Panc1 (cell line): Measurements from ENCODE around the gene ANAPC16. TPM values are rescaled to one million over a fixed set of nuclear protein-coding genes. Genes with fewer than 3 reads are reported as not detected.

Source experiments
- ATAC-seq: fragments of 200-7000 bp; cut with Tn5 transposase; 2 replicates; pipeline ENCODE4 v1.9.1; 2020; ENCODE audit warnings: mild to moderate bottlenecking, moderate library complexity
- BruUV-seq: library from RNA; stranded (reverse); fragments of 400-500 nt; replicated peaks from 2 replicates; lab custom pipeline; 2021; lab: Mats Ljungman, UMichigan
- CTCF ChIA-PET: fragments of 300-600 bp; sonication (Branson Sonifier 250); formaldehyde crosslinking; loops from one replicate; lab custom pipeline; 2022; ENCODE audit warnings: antibody characterized with exemption; lab: Charles Lee
- POLR2A ChIA-PET: fragments of 300-600 bp; sonication (Branson Sonifier 250); formaldehyde crosslinking; loops from one replicate; lab custom pipeline; 2022; ENCODE audit warnings: antibody characterized with exemption; lab: Charles Lee
- DNase-seq: peaks from one replicate; pipeline ENCODE4 v3.0.0-alpha.2; 2010; ENCODE audit warnings: low read depth, low spot score
- H3K27ac ChIP-seq: 2 replicates; pipeline ENCODE4 v1.5.1; 2011; ENCODE audit warnings: mild to moderate bottlenecking, low read length, inconsistent platforms
- H3K27me3 ChIP-seq: fragments of 200-500 bp; sonication (Bioruptor generic); 2 replicates; pipeline ENCODE4 v1.6.0; 2014; ENCODE audit warnings: low read length, inconsistent platforms; ENCODE audit not compliant: control insufficient read depth, insufficient read depth
- H3K36me3 ChIP-seq: fragments of 200-500 bp; sonication (Bioruptor generic); 2 replicates; pipeline ENCODE4 v1.5.1; 2014; ENCODE audit warnings: inconsistent platforms, mild to moderate bottlenecking, low read length, moderate library complexity; ENCODE audit not compliant: control insufficient read depth, insufficient read depth
- H3K4me1 ChIP-seq: 2 replicates; pipeline ENCODE4 v1.5.1; 2011; ENCODE audit warnings: inconsistent platforms, mild to moderate bottlenecking, low read length, moderate library complexity; ENCODE audit not compliant: control insufficient read depth, insufficient read depth
- H3K4me3 ChIP-seq, 2 experiments: 2 replicates each; pipeline ENCODE4 v1.5.1; 2011 to 2012; ENCODE audit warnings: low read depth in 2 of 2, low read length in 2 of 2, mild to moderate bottlenecking in 2 of 2, inconsistent platforms in 1 of 2, moderate library complexity in 1 of 2
- H3K9me3 ChIP-seq: fragments of 200-500 bp; sonication (Bioruptor generic); 2 replicates; pipeline ENCODE4 v1.5.1; 2014; ENCODE audit warnings: low read depth, mild to moderate bottlenecking, inconsistent platforms, low read length, moderate library complexity; ENCODE audit not compliant: control insufficient read depth, insufficient read depth
- POLR2AphosphoS5 ChIP-seq: IDR thresholded peaks from 2 replicates; pipeline ENCODE4 v1.6.1; 2012; ENCODE audit warnings: mild to moderate bottlenecking, low read depth, low read length, moderate library complexity
- SIN3A ChIP-seq: IDR thresholded peaks from 2 replicates; pipeline ENCODE4 v1.6.1; 2012; ENCODE audit warnings: low read depth, mild to moderate bottlenecking, low read length, moderate library complexity, borderline replicate concordance; ENCODE audit not compliant: insufficient read depth
- TCF7L2 ChIP-seq: IDR thresholded peaks from 2 replicates; pipeline ENCODE4 v1.6.1; 2011; ENCODE audit warnings: mild to moderate bottlenecking, low read depth, low read length, inconsistent platforms
- in situ Hi-C: cut with HindIII; loops from 2 replicates; pipeline ENCODE4 v1.10.0; 2016; ENCODE audit warnings: low sequenced_read_pairs, low pct_unique_long_range_greater_than_20kb
- intact Hi-C: fragments of 100-400 bp; cut with micrococcal nuclease; formaldehyde crosslinking; loops from one replicate; pipeline ENCODE4 v1.10.0; 2022; ENCODE audit not compliant: unreplicated experiment
- total RNA-seq: library from RNA; stranded (reverse); gene quantifications from one replicate; pipeline ENCODE4 v1.2.1, GENCODE V29; 2021; ENCODE audit not compliant: unreplicated experiment
- TF ChIP-seq, protein P1 (sequence below): fragments of 450-650 bp; IDR thresholded peaks from 2 replicates; pipeline ENCODE4 v1.5.1; 2017; ENCODE audit warnings: mild to moderate bottlenecking
- TF ChIP-seq, protein P2 (sequence below), 2 experiments: IDR thresholded peaks; 2 replicates each; pipeline ENCODE4 v1.6.1; 2011 to 2012; ENCODE audit warnings: low read depth in 2 of 2, control low read depth in 1 of 2, low read length in 1 of 2, mild to moderate bottlenecking in 1 of 2, moderate library complexity in 1 of 2; ENCODE audit not compliant: insufficient read depth in 1 of 2

Gene ANAPC16
- total RNA-seq, 1 experiment from 2014 or later, result 110 TPM

GRCh38 chr10:72264536-72264935 is 48.7 kb downstream of the ANAPC16 start:
- TF ChIP-seq, protein P1, sequence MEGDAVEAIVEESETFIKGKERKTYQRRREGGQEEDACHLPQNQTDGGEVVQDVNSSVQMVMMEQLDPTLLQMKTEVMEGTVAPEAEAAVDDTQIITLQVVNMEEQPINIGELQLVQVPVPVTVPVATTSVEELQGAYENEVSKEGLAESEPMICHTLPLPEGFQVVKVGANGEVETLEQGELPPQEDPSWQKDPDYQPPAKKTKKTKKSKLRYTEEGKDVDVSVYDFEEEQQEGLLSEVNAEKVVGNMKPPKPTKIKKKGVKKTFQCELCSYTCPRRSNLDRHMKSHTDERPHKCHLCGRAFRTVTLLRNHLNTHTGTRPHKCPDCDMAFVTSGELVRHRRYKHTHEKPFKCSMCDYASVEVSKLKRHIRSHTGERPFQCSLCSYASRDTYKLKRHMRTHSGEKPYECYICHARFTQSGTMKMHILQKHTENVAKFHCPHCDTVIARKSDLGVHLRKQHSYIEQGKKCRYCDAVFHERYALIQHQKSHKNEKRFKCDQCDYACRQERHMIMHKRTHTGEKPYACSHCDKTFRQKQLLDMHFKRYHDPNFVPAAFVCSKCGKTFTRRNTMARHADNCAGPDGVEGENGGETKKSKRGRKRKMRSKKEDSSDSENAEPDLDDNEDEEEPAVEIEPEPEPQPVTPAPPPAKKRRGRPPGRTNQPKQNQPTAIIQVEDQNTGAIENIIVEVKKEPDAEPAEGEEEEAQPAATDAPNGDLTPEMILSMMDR, result no peak
- TF ChIP-seq POLR2AphosphoS5 (no peak), SIN3A (no peak), TCF7L2 (no peak)
- TF ChIP-seq, protein P2, sequence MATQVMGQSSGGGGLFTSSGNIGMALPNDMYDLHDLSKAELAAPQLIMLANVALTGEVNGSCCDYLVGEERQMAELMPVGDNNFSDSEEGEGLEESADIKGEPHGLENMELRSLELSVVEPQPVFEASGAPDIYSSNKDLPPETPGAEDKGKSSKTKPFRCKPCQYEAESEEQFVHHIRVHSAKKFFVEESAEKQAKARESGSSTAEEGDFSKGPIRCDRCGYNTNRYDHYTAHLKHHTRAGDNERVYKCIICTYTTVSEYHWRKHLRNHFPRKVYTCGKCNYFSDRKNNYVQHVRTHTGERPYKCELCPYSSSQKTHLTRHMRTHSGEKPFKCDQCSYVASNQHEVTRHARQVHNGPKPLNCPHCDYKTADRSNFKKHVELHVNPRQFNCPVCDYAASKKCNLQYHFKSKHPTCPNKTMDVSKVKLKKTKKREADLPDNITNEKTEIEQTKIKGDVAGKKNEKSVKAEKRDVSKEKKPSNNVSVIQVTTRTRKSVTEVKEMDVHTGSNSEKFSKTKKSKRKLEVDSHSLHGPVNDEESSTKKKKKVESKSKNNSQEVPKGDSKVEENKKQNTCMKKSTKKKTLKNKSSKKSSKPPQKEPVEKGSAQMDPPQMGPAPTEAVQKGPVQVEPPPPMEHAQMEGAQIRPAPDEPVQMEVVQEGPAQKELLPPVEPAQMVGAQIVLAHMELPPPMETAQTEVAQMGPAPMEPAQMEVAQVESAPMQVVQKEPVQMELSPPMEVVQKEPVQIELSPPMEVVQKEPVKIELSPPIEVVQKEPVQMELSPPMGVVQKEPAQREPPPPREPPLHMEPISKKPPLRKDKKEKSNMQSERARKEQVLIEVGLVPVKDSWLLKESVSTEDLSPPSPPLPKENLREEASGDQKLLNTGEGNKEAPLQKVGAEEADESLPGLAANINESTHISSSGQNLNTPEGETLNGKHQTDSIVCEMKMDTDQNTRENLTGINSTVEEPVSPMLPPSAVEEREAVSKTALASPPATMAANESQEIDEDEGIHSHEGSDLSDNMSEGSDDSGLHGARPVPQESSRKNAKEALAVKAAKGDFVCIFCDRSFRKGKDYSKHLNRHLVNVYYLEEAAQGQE (IDR thresholded peaks at IDR 0.05; ENCODE audit: insufficient read depth in 1 of 2, low read depth in 2 of 2, low read length in 1 of 2), result no peak

GRCh38 chr10:72265508-72265907 is 49.7 kb downstream of the ANAPC16 start:
- in situ Hi-C loops (no loop called here), intact Hi-C loops (no loop called here)
- peaks cover 17% of the 10 kb centered on the region for H3K4me1 ChIP-seq
- CTCF ChIA-PET, result no interaction called here
- no TSS peak for BruUV-seq
- no peak for DNase-seq
- H3K36me3 ChIP-seq, result no peaks in the 10 kb centered on the region
- POLR2A ChIA-PET, result no interaction called here
- H3K9me3 ChIP-seq, result no peaks in the 10 kb centered on the region
- TF ChIP-seq, protein P2 (IDR thresholded peaks at IDR 0.05; ENCODE audit: insufficient read depth in 1 of 2, low read depth in 2 of 2, low read length in 1 of 2), result no peak
- TF ChIP-seq TCF7L2 (no peak), SIN3A (no peak), POLR2AphosphoS5 (no peak)
- TF ChIP-seq, protein P1, result no peak
- no peak for ATAC-seq
- H3K27ac ChIP-seq, result peak overlapping the region; percentile 13; the same call in 1 of the 2 replicates
- H3K4me3 ChIP-seq, result no peak overlapping the region
- no peaks in the 10 kb centered on the region for H3K27me3 ChIP-seq

More at GRCh38 chr10:72264536-72264935, 48.7 kb downstream of the ANAPC16 start:
- POLR2A ChIA-PET, result no interaction called here
- DNase-seq (no peak), ATAC-seq (no peak)
- no peaks in the 10 kb centered on the region for H3K27me3 ChIP-seq
- in situ Hi-C loops (no loop called here), intact Hi-C loops (no loop called here)
- no peaks in the 10 kb centered on the region for H3K36me3 ChIP-seq
- CTCF ChIA-PET, result interaction anchor here (0.6 kb wide), 1 partner anchor 57 kb away, joined by 5 read pairs; no protein-coding TSS in a partner anchor
- H3K4me3 ChIP-seq, result no peak overlapping the region
- H3K27ac ChIP-seq, result peak overlapping the region; percentile 60; the same call in 1 of the 2 replicates
- H3K4me1 ChIP-seq, result peaks cover 27% of the 10 kb centered on the region
- BruUV-seq, result no TSS peak
- no peaks in the 10 kb centered on the region for H3K9me3 ChIP-seq
